ENCODE results near the gene DLG5.

DLG5 gene

DNA sequence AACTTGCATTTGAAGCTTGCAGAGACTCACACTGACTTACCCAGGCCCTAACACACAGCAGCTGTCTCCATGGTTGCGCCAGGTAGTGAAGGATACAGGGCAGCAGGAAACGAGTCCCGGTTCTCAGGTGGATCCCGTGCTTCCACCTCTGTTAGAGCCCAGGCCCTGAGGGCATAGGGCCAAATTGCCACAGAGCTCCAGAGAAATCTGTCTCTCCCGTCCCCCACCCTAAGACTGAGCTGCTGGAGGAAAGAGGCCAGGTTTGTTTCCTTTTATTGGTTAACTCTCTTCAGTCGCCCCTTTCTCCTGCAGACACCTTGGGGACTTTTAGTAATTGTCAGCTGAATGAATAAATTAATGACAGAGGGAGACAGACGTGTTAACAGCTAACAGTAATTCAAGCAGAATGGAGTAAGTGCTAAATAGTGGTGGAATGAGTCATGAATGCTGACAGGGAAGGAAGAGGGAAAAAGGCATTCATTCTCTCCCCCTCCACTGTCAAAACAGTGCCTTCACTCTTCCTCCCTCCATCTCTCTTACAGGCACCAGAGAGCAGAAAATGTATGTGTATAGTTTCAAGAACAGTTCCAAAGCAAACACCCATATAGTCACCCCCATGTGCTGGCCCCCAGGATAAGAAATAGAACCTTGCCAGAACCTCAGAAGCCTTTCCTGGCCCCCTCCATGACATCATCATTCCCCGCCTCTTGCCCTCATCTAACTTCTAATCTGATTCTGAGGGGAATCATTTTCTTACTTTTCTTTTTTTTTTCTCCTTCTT is 16.8 kb upstream of the DLG5 start:
- peak; percentile 39 for DNase-seq (ENCODE audit: low spot score)

DNA sequence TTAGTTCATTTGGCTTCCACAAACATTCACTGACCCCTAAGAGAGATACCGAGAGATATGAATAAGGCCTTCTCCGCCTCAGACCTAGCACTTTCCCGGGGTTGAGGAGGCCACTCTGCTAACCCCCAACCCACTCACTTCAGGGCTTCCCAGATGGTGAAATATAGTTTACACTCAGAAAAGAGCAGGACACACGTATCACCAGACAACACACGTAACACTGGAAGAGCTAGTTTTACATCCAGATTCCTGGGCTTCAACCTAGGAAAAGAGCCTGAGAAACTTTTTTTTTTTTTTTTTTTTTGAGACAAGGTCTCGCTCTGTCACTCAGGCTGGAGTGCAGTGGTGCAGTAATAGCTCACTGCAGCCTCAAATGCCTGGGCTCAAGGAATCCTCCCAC is 15.2 kb upstream of the DLG5 start:
- DNase-seq (ENCODE audit: low spot score), result no peak

DNA sequence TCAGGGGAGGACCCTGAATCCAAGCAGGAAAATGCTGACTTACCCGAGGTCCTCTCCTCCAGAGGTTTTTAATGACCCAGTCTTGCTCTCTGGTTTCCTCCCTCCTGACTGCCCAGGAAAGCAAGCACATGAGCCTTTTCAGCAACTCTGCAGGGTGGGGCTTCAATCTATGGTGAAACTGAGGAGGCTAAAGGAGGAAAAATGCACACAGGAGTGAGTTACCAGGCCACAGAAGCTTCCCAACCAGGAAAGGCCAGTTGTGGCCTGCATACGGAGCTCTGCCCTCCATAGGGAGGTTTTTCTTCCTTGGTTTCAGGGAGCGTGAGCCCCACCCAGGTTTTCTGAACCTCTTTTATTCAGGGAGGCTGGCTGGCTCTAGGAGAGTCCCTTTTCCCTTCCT is 14.1 kb upstream of the DLG5 start:
- DNase-seq (ENCODE audit: low spot score), result no peak

DNA sequence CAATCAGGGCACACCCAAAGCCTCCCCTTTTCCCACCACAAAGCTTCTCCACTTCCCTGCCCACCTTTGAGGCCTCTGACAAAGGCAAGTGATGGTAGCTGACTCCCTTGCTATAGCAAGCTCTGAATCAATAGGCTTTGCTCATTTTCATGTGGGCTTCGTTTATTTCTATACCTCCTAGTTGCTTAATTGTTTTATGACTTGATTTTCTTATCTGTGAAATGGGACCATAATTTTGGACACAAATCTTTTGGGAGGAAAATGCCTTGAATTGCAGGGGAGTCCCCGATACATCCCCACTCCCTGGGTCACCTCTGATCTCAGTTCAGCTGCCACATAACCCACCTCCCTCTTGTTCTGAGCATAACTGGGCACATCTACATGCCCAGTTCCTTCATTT is 13.7 kb upstream of the DLG5 start:
- no peak for DNase-seq (ENCODE audit: low spot score)

DNA sequence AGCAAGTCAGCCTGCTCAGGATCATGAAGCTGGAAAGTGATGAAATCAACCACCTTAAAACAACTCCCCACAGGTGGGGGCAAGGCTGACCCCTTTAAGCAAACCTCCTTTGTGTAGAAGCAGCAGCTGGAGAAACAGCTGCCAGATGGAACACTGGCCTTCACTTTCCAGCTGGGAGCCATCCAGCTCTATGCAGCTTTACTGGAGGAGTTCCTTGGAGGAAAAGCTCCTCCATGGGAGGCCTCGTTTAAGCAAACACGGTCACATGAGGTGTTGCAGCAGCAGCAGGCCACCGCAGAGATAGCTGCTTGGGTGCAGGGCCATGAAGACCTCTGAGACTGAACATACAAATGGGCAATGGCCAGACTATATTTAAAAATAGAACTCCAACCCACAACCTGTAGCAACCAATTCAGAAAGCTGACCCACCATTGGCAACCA is 13.0 kb upstream of the DLG5 start:
- no peak for DNase-seq (ENCODE audit: low spot score)

DNA sequence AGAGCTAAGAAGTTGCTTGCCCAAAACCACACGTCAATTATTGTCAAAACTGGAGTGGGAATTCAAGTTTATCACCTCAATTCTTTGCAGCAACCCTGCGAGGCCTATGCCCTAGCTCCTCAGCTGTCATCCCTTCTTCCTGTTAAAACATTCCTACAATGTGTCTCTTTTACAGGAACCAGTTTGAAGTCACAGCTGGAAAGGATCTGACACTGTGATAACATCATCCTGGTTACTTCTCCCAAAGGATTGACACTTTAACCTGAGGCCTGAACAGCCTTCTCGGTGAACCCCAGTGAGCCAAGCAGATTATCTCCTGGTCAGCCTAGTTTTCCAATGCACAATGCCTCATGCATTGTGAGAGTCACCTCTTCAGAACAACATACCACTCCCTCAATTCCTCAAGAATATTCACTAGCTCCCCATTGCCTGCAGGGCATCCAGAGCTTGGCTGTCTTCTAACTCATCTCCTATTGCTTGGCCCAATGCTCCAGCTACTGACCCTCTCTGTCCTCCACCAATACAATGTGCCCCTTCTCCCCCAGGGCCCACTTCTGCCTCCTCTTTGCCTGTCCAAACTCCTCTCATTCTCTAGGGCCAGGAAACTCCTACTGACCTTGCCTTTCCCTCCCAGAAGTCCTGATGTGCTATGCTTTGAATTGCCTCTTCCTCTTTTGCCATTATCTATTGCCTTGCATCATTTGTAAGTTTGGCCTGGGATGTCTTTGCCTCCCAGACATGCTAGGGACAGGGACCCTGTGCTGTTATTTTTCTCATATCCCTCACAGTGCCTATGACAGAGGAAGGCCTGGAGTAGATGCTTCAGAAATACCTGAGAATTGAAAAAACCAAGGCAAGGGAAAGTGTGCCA is 10.4 kb upstream of the DLG5 start:
- no peak for DNase-seq (ENCODE audit: low spot score)

DNA sequence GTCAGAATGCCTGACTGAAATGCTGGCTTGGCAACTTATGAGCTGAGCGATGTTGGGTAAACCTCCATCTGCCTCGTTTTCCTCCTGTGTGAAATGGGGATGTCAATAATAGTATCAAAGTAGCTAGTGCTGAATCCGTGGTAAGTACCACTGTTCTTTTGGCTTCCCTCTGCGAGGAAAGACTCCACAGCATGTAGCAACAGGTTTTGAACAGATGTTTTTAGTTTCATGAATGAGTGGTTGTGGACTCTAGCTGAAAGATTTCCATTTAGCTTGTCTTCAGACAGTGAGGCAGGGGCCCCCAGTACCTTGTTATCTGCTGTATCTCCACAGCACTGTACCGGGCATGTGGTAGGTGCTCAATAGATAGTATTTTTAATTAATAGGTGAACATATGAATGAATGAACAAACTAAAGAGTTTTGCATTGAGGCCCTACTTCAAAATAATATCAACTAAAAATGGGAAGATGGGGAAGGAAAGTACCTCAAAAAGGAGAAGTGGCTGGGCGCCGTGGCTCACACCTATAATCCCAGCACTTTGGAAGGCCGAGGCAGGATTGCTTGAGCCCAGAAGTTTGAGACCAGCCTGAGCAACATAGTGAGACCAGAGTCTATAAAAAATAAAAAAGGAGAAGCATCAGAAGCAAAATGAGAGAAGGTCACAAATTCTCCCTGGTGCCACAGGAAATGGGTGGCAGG is 5.6 kb upstream of the DLG5 start:
- DNase-seq (ENCODE audit: low spot score), result no peak

DNA sequence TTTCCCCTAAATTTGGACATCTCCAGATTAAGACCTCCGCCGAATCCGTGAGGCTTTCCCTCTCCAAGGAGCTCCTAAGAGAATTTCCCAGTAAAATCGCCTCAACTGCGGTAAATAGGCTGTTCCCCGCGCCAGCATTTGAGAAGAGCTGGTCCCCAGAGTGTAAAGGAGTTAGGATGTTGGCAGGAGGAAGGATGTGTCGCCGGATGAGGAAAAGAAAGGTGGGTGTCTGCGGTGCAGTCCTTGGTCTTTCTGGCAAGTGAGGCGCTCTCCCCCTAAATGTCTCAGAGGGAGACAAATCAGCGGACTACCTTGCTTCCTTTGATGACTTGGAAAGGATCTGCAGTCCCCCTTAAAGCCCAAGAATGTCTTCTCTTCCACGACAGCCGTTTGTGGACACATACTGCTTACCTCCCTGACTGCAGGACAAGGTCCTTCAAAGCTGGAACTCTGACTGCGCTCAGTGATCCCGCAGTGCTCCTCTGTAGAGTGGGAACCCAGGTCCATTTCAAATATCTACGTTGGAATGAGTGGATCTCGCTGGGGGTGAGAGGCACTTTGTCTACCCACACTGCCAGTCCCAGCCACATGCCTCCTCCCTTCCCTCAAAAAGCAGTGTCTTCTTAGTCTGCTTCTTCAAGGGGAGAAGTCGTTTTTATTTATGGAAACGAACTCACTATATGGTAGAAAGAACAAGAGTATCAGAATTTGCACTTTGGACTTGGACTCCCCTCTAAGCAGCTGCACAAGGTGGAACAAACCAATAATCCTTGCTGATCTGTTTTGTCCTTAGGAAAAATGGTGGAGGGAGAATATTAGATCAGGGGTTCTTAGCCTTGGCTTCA is 1.1 kb upstream of the DLG5 start:
- no peak for DNase-seq (ENCODE audit: low spot score)

DNA sequence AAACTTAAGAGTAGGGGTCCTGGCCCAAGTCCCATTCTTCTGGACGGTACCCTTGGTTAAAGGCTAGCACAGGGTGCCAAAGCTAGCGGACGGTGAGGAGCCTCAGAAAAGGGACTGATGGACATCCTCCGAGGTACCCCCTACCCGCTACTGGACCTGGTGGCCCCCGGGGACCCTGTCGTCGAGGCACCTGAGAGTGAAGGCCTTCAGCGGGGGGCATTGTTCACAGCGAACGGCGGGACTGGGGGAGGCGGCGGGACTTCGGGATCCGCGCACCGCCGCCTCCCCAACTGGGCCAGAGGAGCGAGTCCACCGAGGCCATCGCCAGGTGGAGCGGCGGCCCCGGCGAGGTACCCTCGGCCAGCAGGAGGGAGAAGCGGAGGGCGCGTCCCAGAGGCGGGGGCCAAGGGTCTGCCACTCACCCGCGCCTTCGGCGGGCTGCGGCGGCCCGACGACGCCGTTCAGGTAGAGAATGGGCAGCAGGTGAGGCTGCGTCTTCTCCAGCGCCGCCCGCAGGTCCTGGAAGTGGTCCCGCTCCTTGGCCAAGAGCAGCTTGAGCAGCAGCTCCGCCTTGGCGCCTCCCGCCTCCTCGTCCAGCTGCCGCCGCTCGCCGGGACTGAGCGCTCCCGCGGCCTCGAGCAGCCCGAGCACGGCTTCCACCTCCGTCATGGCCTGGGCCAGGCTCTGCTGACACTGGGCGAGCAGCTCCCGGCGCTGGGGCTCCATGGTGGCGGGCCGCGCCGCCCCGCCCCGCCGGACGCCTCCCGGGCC is 575 bp downstream of the DLG5 start:
- DNase-seq (ENCODE audit: low spot score), result no peak

DNA sequence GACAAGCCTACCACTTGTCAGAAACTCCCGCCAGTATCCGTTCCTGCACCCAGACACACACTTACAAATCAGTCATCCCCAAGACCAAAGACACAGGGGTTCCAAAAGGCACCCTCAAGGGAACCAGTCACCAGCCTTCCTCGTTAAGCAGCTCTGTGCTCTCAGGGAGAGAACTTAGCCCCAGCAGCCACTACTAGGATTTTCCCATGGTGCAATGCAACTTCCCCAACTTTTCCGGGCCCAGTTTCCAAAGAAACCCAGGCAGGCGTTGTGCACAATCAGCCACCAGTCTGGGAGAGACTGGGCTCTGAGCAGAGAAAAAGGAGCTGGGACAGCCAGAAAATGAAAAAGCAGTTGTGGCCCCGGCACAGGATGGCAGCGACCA is 1.2 kb downstream of the DLG5 start:
- DNase-seq (ENCODE audit: low spot score), result peak; percentile 22

DNA sequence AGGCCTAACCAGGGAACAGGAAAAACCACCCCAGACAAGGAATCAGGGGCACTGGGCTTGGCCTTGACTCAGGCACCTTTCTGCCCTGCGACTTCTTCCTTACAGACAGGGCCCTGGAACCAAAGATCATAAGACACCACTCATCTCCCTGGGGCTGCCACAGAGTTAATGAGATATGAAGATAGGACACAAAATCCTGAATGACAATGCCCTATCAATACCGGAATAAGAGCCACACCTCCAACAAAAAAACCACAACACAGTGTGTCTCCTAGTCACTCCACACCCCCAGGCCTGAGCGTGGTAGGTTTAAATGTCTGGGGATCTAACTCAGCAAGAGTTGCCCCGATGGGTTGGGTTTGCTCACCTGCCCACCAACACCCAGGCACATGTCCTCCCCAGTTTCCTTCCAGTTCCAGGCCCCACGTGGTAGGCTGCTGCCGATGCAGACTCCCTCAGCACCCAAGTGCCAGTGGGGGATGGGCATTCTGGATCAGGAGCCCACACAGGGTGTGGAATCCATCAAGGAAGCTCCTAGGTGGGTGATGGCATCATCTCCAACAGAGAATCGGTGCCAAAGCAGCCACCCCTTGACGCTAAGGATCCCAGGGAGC is 3.9 kb downstream of the DLG5 start:
- no peak for DNase-seq (ENCODE audit: low spot score)

DNA sequence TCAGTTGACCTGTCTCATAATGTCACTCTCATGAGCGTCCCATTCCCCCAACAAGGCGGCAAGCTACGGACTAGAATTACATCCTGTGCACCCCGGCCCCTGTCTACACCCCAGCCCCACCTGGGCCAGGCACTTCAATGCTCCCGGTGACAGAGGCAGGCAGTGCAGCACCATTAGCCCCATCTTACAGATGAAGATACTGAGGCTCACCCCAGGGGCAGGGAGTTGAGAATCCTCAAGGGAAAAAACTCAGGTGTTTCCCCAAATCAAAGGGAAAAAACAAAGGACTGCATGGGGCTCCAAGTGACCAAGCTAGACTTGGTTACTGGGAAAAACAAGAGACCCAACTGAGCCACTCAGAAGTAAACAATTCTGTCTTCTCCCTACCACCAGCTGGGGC is 4.5 kb downstream of the DLG5 start:
- no peak for DNase-seq (ENCODE audit: low spot score)

DNA sequence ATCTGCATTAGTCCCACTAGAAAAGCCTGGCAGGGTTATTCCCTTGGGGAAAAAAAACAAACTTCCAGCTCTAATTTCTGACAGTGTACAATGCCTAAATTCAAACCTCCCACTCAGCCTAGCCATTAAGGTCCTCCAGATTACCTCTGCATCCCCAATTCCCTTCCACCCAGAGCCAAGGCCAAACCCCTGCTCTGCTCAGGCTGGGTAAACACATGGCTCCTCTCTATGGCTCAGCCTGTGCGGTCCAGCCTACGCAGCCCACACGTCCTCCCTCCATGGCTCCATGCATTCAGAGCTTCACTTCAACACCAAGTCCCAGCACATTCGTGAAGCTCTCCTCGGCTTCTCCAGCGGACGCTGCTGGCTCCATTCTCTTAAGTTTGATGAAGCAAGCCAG is 5.2 kb downstream of the DLG5 start:
- no peak for DNase-seq (ENCODE audit: low spot score)

DNA sequence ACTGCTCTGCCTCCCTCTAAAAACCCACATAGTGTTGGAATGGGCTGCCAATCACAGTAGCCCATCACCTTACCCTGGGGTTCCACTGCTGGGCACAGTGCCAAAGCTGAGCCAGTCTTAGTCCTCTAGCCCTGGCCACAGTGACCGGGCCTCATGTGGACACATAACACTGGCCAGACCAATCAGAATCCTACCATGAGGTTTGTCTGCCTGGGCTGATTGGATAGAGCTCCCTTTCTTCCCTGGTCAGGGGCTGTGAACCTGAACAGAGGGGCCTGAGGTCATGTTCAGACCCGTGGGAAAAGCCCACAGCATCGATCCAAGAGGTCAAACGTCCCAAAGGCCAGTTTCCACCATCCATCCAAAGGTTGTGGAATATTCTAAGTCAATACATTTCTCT is 6.1 kb downstream of the DLG5 start:
- DNase-seq (ENCODE audit: low spot score), result no peak

DNA sequence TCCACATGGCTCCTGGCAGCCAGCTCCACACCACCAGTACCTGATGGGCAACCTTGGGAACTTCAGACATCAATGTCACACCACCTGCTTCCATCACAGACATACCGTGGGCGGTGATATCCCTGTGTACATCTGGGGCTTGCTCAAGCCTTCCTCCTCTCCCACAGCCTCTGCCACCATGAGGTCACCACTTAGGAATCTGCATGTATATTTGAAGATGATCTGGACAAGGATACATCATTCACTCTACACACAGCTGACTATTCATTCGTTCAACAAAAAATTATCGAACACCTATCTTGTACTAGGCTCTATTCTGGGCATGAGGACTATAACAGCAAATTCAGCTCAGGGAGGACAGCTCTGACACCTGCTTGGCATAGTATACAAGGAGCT is 6.8 kb downstream of the DLG5 start:
- DNase-seq (ENCODE audit: low spot score), result no peak

DNA sequence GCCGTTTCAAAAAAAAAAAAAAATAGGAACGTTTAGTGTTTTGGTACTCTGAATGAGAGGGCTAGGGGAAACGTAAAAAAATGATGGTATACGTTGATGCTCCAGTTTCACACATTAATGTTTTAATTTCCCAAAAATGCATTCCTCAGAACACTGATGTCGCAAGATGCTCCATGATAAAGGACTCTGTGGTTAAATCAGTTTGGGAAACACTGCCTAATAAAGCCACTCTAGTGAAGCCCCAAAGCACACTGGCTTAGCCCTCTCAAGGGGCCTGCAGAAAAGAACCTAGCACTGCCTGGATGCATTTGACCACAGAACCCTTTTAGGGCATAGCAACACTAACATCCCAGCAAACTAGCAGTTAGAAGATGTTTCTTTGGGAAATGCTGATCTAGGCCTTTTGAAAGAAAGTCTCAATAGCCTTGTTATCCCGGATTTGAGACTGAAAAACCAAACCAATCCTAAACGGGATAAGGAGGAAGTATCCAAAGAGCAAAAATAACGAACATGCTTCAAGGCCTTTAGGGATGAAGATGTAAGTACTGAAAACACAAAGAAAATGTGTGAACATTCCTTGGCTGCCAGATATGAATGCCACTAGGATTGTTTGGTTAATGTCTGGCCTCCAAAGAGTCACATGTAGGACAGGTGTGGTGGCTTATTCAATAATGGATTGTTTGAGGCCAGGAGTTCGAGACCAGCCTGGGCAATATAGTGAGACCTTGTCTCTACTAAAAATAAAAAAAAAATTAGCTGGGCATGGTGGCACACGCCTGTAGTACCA is 11.0 kb downstream of the DLG5 start:
- no peak for DNase-seq (ENCODE audit: low spot score)

DNA sequence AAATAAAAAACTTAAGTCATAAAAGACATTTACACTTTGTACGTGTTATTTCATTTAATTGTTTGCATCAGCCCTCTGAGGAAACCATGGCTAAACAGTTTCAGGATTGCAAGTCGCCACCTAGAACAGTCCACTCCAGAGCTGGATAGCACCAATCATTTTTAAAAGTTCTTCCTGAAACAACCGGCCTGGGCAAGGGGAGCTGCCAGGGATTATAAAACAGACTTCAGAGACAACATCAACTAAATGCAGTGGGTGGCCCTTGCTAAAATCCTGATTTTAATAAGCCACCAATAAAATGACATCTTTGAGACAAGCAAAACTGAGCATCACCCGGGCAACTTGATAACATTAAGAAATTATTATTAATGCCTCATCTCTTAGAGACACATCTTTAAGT is 13.5 kb downstream of the DLG5 start:
- DNase-seq (ENCODE audit: low spot score), result no peak

DNA sequence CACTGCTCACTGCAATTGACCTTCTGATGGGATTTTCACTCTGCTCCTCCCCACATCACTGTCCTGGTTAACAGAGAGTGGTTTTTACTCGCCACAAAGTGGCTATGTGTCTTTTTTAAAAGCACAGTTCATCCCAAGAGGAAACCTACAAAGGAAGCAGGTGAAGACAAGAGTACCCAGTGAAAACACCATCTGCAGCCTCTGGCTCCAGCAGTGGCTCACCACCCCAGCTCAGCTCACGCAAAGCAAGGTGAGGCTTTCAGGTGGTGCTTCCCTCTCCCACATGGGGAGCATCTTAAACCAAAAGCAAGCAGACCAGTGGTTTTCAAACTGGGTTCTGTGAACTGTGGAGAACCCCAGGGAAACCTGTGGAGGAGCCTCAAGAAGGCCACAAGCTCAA is 14.0 kb downstream of the DLG5 start:
- DNase-seq (ENCODE audit: low spot score), result no peak

DNA sequence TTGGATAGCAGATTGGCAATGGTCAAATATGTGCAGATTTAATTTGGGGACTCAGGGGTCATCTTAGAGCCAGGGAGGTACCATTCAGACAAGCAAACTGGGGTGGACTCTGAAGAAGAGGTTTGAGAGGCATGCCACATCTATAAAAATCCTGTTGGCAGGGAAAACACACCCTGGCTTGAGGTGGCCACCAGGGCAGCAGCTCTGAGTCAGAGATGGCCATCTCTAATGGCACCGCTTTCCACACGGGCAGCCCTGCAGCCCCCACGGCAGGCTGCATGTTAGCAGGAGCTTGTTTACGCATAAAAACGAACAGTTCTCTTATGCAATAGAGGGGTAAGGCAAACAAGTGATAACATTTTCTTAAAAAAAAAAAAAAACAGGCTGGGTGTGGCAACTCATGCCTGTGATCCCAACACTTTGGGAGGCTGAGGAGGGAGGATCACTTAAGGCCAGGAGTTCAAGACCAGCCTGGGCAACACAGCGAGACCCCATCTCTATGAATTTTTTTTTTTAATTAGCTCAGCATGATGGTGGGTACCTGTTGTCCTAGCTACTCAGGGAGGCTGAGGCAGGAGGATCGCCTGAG is 14.9 kb downstream of the DLG5 start:
- no peak for DNase-seq (ENCODE audit: low spot score)

Measured in putamen (tissue), 1 donor.